Calu3 (cell line): ENCODE measurements around the gene SCUBE2. TPM values are rescaled to one million over a fixed set of nuclear protein-coding genes. Genes with fewer than 3 reads are reported as not detected.

Source experiments
- BruUV-seq: library from RNA; stranded (reverse); fragments of 400-500 nt; replicated peaks from 2 replicates; lab custom pipeline; 2021; lab: Mats Ljungman, UMichigan
- CTCF ChIA-PET: fragments of 300-600 bp; sonication (Branson Sonifier 250); formaldehyde crosslinking; loops from one replicate; lab custom pipeline; 2022; ENCODE audit warnings: antibody characterized with exemption; lab: Charles Lee
- DNase-seq: peaks from one replicate; pipeline ENCODE4 v3.0.0; 2022
- H3K27ac Mint-ChIP-seq: one replicate; pipeline ENCODE4 v1.8.0; 2022; ENCODE audit warnings: mixed read lengths; ENCODE audit not compliant: unreplicated experiment
- H3K27me3 Mint-ChIP-seq: one replicate; pipeline ENCODE4 v1.8.0; 2022; ENCODE audit warnings: mixed read lengths; ENCODE audit not compliant: unreplicated experiment
- H3K36me3 Mint-ChIP-seq: one replicate; pipeline ENCODE4 v1.8.0; 2022; ENCODE audit warnings: mild to moderate bottlenecking, moderate library complexity, mixed read lengths; ENCODE audit not compliant: insufficient read depth, unreplicated experiment
- H3K4me1 Mint-ChIP-seq: one replicate; pipeline ENCODE4 v1.8.0; 2022; ENCODE audit warnings: mild to moderate bottlenecking, low read depth, mixed read lengths; ENCODE audit not compliant: unreplicated experiment
- H3K4me3 Mint-ChIP-seq: one replicate; pipeline ENCODE4 v1.8.0; 2022; ENCODE audit warnings: mild to moderate bottlenecking, low read depth, moderate library complexity, mixed read lengths; ENCODE audit not compliant: unreplicated experiment
- H3K9me3 Mint-ChIP-seq: one replicate; pipeline ENCODE4 v1.8.0; 2022; ENCODE audit warnings: low read depth, mixed read lengths; ENCODE audit not compliant: unreplicated experiment
- CTCF ChIP-seq: fragments of 200-600 bp; IDR thresholded peaks from one replicate; pipeline ENCODE4 v1.8.0; 2022; ENCODE audit warnings: antibody characterized with exemption; ENCODE audit not compliant: unreplicated experiment
- intact Hi-C: fragments of 100-400 bp; cut with micrococcal nuclease; formaldehyde crosslinking; loops from one replicate; pipeline ENCODE4 v1.10.0; 2022; ENCODE audit not compliant: unreplicated experiment
- total RNA-seq: library from RNA; stranded (reverse); gene quantifications from 2 replicates; pipeline ENCODE4 v1.2.3, GENCODE V29; 2022

The SCUBE2 gene
- total RNA-seq, 1 experiment from 2014 or later = not detected

- DNase-seq = no peak
- Mint-ChIP-seq H3K36me3 (no peaks in the 10 kb centered on the region), H3K27ac (no peak overlapping the region), H3K9me3 (no peaks in the 10 kb centered on the region), H3K4me3 (no peak overlapping the region), H3K4me1 (no peaks in the 10 kb centered on the region), H3K27me3 (peaks cover 13% of the 10 kb centered on the region)
- no peak for TF ChIP-seq CTCF
- CTCF ChIA-PET = no interaction called here
- no TSS peak for BruUV-seq
- intact Hi-C loops = no loop called here
Observed at GRCh38 chr11:9037963-9038362, 53.4 kb downstream of the SCUBE2 start.

GRCh38 chr11:9037046-9037780, 54.2 kb downstream of the SCUBE2 start:
- no peak for TF ChIP-seq CTCF
- no peaks in the 10 kb centered on the region for H3K36me3 Mint-ChIP-seq
- no peak overlapping the region for H3K27ac Mint-ChIP-seq
- CTCF ChIA-PET = no interaction called here
- BruUV-seq = no TSS peak
- peaks cover 13% of the 10 kb centered on the region for H3K27me3 Mint-ChIP-seq
- no peaks in the 10 kb centered on the region for H3K9me3 Mint-ChIP-seq
- no peak for DNase-seq
- H3K4me3 Mint-ChIP-seq = no peak overlapping the region
- no peaks in the 10 kb centered on the region for H3K4me1 Mint-ChIP-seq
- intact Hi-C loops = no loop called here

- Mint-ChIP-seq H3K9me3 (no peaks in the 10 kb centered on the region), H3K36me3 (no peaks in the 10 kb centered on the region), H3K4me1 (no peaks in the 10 kb centered on the region), H3K4me3 (no peak overlapping the region), H3K27me3 (peaks cover 39% of the 10 kb centered on the region), H3K27ac (no peak overlapping the region)
- BruUV-seq = no TSS peak
- intact Hi-C loops = no loop called here
- DNase-seq = no peak
- CTCF ChIA-PET = no interaction called here
- TF ChIP-seq CTCF = no peak
Observed at GRCh38 chr11:9030601-9031000, 60.8 kb downstream of the SCUBE2 start.

GRCh38 chr11:9029422-9029821, 62.0 kb downstream of the SCUBE2 start:
- no TSS peak for BruUV-seq
- H3K4me1 Mint-ChIP-seq = no peaks in the 10 kb centered on the region
- no peak for DNase-seq
- CTCF ChIA-PET = interaction anchor here (0.6 kb wide), 1 partner anchor 379 kb away, joined by 4 read pairs; no protein-coding TSS in a partner anchor
- intact Hi-C loops = no loop called here
- H3K27me3 Mint-ChIP-seq = peaks cover 47% of the 10 kb centered on the region
- no peak overlapping the region for H3K4me3 Mint-ChIP-seq
- TF ChIP-seq CTCF = no peak
- no peak overlapping the region for H3K27ac Mint-ChIP-seq
- H3K9me3 Mint-ChIP-seq = no peaks in the 10 kb centered on the region
- H3K36me3 Mint-ChIP-seq = no peaks in the 10 kb centered on the region
